ENCODE measurements around the gene CTNND2. TPM values are rescaled to one million over a fixed set of nuclear protein-coding genes. Genes with fewer than 3 reads are reported as not detected.

The CTNND2 gene
- total RNA-seq, 1 donor from 2014 or later, result 6.9 TPM

GRCh38 chr5:11573140-11573992 is 330.9 kb downstream of the CTNND2 start:
- intact Hi-C loops (cut with DNase I), result no loop called here
- Histone ChIP-seq H3K36me3 (no peaks in the 10 kb centered on the region), H3K27ac (no peak overlapping the region), H3K27me3 (no peaks in the 10 kb centered on the region), H3K4me3 (no peak overlapping the region), H3K4me1 (no peaks in the 10 kb centered on the region), H3K9me3 (no peaks in the 10 kb centered on the region)
- TF ChIP-seq CTCF (IDR thresholded peaks at IDR 0.05), result no peak
- DNase-seq (no peak), ATAC-seq (no peak)

DNA sequence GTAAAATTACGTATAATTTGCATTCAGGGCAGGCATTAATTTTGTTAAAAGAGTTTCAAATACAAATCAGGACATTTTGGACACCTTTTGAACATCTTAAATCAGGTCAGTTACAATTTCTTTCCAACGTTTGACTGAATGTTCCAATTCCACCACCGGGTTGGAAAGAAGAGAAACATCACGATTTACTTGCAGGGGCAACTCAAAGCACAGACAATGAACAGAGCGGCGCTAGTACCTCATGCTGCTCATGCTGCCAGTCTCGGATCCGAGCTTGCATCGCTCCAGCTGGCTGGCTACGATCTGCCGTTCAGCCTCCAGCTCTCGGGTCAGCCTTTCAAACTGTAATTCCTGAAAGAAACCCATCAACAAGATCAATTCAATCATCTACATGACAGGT is 339.5 kb downstream of the CTNND2 start:
- no peak for DNase-seq
- H3K27me3 ChIP-seq, result no peaks in the 10 kb centered on the region
- H3K27ac ChIP-seq, result no peak overlapping the region
- intact Hi-C loops (cut with DNase I), result no loop called here
- no peaks in the 10 kb centered on the region for H3K4me1 ChIP-seq
- TF ChIP-seq CTCF (IDR thresholded peaks at IDR 0.05), result no peak
- H3K4me3 ChIP-seq, result no peak overlapping the region
- H3K36me3 ChIP-seq, result no peaks in the 10 kb centered on the region
- H3K9me3 ChIP-seq, result no peaks in the 10 kb centered on the region
- ATAC-seq, result no peak

DNA sequence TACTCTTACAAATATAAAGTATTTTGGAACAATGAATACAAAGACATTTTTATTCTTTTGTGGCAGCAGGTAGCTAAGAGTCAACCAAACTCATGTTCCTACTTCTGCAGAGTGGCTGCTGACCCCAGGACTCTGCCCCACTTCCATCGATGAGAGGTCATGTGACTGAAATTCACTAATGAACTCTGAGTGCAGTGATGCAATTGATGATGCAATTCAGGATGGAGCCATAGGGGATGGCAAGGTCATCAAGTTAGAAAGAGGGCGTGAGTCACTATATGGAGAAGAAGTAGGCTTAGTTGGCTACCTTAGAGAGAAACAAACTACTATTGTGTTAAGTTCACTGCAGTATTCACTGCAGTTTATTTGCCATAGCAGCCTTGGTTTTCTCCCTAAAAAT is 340.4 kb downstream of the CTNND2 start:
- TF ChIP-seq CTCF (IDR thresholded peaks at IDR 0.05), result no peak
- Histone ChIP-seq H3K4me3 (no peak overlapping the region), H3K36me3 (no peaks in the 10 kb centered on the region), H3K4me1 (no peaks in the 10 kb centered on the region), H3K27ac (no peak overlapping the region), H3K9me3 (no peaks in the 10 kb centered on the region), H3K27me3 (no peaks in the 10 kb centered on the region)
- no peak for ATAC-seq
- no peak for DNase-seq
- intact Hi-C loops (cut with DNase I), result no loop called here

DNA sequence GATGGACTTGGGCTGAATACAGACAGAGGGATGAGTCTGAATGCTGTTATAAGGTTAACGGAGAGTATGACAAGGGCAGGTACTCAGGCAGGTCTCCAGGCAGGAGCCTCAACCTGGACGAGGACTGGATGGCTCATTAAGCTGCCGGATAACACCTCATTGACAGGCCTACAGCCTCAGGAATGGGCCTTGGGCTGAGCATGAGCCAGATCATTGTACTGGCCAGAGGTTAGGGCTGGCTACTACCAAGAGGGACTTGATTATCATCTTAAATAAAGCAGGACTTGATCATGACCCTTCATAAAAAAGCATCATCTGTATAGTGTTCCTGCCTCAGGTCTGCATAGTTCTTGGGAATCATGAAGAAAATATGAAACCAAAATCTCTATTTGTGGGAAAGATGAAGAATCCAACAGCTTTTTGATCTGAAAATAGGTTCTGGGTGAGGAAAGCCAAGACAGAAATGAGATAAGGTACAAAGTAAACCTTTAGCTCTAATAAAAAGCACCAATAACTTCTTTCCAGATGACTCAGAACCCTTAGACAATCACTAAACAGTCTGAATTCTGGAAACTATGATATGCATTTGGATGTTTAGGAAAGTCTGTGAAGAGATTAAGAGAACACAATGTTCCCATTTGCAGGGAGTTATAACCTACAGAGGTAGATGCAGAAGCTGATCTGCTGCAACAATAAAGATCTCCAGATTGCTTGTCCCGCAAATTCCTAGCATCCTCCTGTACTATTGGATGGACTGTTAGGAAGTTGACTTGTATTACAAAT is 343.1 kb downstream of the CTNND2 start:
- DNase-seq, result no peak
- no peaks in the 10 kb centered on the region for H3K4me1 ChIP-seq
- H3K27me3 ChIP-seq, result no peaks in the 10 kb centered on the region
- no peak for ATAC-seq
- no peak for TF ChIP-seq CTCF (IDR thresholded peaks at IDR 0.05)
- H3K27ac ChIP-seq, result no peak overlapping the region
- no peaks in the 10 kb centered on the region for H3K36me3 ChIP-seq
- H3K4me3 ChIP-seq, result no peak overlapping the region
- H3K9me3 ChIP-seq, result no peaks in the 10 kb centered on the region
- intact Hi-C loops (cut with DNase I), result no loop called here

DNA sequence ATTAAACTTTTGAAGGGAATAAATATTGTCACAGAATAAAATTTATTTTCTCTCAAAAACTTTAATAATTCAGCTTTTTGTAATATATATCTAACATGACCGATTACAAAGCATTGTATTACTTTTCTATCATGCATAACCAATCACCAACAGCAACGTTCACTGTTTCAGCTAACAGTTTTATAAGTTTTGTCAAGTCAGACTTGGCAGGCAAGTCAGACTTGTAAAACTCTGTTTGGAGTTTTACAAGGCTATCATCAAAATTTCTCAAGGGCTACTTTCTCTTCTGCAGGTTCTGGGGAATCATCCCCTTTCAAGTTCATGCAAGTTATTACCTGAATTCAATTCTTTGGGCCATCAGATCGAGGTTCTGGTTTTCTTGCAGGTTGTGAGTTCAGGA is 347.2 kb downstream of the CTNND2 start:
- H3K9me3 ChIP-seq, result no peaks in the 10 kb centered on the region
- DNase-seq (no peak), ATAC-seq (no peak)
- TF ChIP-seq CTCF (IDR thresholded peaks at IDR 0.05), result no peak
- no peak overlapping the region for H3K27ac ChIP-seq
- intact Hi-C loops (cut with DNase I), result no loop called here
- no peak overlapping the region for H3K4me3 ChIP-seq
- no peaks in the 10 kb centered on the region for H3K36me3 ChIP-seq
- H3K4me1 ChIP-seq, result no peaks in the 10 kb centered on the region
- no peaks in the 10 kb centered on the region for H3K27me3 ChIP-seq
